Vagina (tissue), 2 donors: ENCODE measurements around the gene PDE9A.

Source experiments
- CTCF ChIP-seq, 3 experiments: fragments of 450-650 bp in 2 of 3; fragments of 200-600 bp in 1 of 3; sonication (generic) in 1 of 3; IDR thresholded peaks; one replicate each; pipeline ENCODE4 v1.5.1; 2017 to 2019; ENCODE audit warnings: antibody characterized with exemption in 3 of 3, mild to moderate bottlenecking in 2 of 3, moderate library complexity in 2 of 3
- POLR2A ChIP-seq, 2 donors: fragments of 450-650 bp; IDR thresholded peaks; one replicate each; pipeline ENCODE4 v1.6.1; 2017; ENCODE audit warnings: antibody characterized with exemption in 2 of 2, mild to moderate bottlenecking in 2 of 2, moderate library complexity in 2 of 2
- POLR2AphosphoS5 ChIP-seq, 2 donors: sonication (generic); formaldehyde crosslinking; IDR thresholded peaks; one replicate each; pipeline ENCODE4 v1.9.0; 2017; ENCODE audit warnings: antibody characterized with exemption in 2 of 2, mild to moderate bottlenecking in 2 of 2, low read depth in 1 of 2; ENCODE audit not compliant: insufficient read depth in 1 of 2

GRCh38 chr21:42759594-42759927 is 106.1 kb downstream of the PDE9A start:
- TF ChIP-seq CTCF (IDR thresholded peaks at IDR 0.05) (no peak), POLR2A (IDR thresholded peaks at IDR 0.05) (no peak), POLR2AphosphoS5 (IDR thresholded peaks at IDR 0.05; ENCODE audit: insufficient read depth in 1 of 2, low read depth in 1 of 2) (no peak)
